GM21423 (cell line): ENCODE data around the gene DDX42.
"Not testable (repeated sequence)": the region's sequence is repeated elsewhere in the genome, so short reads cannot be mapped to it uniquely, and the experiment has no call there.

Experiments used
- ATAC-seq: cut with Tn5 transposase; IDR thresholded peaks from one replicate; pipeline ENCODE4 v1.9.1; 2021; ENCODE audit warnings: mild to moderate bottlenecking, moderate library complexity; ENCODE audit not compliant: unreplicated experiment

Gene DDX42

GRCh38 chr17:63780507-63780906, 6.5 kb downstream of the DDX42 start:
- ATAC-seq = no peak

- no peak for ATAC-seq
Observed at GRCh38 chr17:63780928-63781327, 7.0 kb downstream of the DDX42 start.

DNA sequence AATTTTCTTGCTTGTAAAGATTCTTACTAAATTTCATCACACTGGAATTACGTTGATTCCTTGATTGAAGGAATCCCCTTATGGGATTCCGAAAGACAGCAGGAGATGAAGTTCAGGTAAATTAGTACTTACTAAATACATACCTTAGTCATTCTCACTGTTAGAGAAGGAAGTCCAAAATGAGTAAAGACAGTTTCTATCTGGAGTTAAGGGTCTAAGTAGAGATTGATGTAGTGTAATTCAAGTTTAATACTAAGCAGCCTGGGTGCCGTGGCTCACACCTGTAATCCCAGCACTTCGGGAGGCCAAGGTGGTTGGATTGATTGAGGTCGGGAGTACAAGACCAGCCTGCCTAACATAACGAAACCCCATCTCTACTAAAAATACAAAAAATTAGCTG, 9.6 kb downstream of the DDX42 start:
- ATAC-seq = no peak

GRCh38 chr17:63785556-63785955, 11.6 kb downstream of the DDX42 start:
- no peak for ATAC-seq

- ATAC-seq = no peak
Observed at GRCh38 chr17:63786117-63786516, 12.1 kb downstream of the DDX42 start.

DNA sequence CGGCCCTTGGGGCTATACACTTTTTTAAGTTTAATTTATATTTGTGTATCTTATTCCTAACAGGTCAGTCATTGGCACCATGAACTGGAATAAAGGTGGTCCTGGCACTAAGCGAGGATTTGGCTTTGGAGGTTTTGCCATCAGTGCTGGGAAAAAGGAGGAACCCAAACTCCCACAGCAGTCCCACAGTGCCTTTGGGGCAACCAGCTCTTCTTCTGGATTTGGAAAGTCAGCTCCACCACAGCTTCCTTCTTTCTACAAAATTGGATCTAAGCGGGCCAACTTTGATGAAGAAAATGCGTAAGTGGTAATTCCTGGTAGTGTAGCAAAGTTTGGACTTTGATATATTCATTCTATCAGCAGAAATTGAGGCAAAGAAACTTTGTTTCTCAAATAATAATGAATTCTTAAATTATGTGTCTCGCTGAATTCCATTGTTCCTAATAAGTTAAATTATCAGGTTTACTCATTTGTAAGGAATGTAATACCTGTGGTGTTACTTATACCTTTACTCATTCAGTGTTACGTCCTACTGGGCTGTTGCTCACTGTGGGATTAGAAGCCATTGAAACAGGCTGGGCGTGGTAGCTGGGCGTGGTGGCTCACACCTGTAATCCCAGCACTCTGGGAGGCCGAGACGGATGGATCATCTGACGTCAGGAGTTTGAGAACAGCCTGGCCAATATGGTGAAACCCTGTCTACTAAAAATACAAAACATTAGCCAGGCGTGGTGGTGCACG, 13.2 kb downstream of the DDX42 start:
- ATAC-seq = no peak

DNA sequence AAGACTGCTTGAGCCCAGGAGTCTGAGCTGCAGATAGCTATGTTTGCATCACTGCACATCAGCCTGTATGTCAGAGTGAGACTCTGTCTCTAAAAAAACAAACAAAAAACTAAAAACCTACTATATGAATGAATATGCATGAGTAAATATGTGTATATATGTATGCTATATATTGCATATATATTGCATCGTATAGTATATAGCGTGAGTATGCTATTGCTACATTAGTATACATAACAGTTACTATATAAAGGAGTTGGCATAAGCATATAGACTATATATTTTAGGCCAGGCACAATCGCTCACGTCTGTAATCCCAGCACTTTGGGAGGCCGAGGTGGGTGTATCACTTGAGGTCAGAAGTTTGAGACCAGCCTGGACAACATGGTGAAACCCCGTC, 16.1 kb downstream of the DDX42 start:
- ATAC-seq = no peak

DNA sequence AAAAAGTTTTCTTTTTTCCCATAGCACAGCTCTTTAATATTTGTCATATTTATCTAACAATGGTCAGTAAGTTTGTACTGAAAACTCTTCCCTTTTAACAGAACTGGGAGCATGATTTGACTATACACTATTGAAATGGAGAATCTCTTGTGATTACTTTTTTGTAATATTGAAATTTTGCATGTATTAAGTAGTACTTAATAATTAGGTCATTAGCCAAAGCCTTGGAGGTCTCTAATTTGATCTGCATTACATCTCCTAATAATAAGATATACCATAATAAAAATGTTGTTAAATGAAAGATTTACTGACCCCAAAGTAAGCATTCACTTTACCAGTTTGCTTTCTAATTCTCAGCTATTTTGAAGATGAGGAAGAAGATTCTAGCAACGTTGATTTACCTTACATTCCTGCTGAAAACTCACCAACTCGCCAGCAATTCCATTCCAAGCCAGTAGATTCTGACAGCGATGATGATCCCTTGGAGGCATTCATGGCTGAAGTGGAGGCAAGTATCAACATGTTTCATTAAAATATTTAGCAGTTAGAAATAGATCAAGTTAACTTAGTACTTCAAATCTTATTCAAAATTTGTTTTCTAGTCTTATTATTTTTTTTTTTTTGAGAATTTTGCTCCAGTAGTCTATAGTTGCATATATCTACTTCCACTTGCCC, 18.2 kb downstream of the DDX42 start:
- ATAC-seq = no peak

GRCh38 chr17:63796375-63796774, 22.4 kb downstream of the DDX42 start:
- not testable (repeated sequence) for ATAC-seq

DNA sequence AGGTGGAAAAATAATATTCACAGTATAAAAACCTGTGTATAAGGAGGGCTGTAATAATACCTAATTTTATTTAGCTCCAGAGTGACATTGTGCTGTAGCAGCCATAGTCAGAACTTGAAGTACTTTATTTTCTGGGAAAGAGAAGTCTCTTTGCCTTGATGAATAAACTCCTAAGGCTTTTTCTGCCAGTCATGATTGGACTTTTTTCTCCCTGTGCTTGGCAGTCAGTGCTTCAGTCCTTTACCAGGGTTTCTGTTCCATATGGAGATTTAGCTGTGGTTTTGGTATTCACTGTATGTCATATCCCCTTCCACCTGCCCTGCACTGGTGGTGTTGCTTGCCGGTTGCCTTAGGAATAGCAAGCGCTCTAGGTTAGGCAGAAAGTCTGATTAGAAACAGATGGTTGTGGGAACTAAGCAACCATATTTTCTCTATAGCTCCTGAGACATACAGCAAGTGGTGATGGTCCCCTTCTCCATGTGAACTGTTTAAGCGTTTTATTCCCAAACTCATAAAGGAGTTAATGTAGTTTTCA, 24.7 kb downstream of the DDX42 start:
- ATAC-seq = no peak

DNA sequence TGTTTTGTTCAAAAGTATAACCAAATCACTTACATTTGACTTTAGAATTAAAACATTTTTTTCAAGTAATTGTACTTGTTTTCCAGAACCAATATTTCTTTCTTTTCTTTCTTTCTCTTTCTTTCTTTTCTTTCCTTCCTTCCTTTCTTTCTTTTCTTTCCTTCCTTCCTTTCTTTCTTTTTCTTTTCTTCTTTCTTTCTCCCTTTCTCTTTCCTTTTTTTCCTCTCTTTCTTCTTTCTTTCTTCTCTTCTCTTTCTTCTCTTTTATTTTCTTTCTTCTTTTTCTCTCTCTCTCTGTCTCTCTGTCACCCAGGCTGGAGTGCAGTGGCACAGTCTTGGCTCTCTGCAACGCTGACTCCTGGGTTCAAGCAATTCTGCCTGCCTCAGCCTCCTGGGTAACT, 26.8 kb downstream of the DDX42 start:
- no peak for ATAC-seq

DNA sequence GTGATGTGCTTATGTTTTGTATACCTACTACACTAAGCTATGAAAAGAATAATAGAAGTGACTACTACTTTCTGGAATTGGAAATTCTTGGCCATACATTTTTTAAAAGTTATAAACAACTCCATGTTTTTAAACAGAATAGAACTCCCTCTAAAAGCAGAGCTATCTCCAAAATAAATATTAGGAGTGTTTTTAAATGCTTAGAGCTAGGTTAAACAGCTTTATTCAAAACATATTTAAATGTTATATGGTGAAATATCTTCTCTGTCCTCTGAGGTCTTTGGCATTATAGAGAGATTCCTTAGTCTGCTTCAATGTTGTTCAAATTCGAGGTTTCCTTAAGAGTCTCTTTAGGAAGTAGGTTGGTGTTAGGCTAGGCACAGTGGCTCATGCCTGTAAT, 30.4 kb downstream of the DDX42 start:
- ATAC-seq = no peak

DNA sequence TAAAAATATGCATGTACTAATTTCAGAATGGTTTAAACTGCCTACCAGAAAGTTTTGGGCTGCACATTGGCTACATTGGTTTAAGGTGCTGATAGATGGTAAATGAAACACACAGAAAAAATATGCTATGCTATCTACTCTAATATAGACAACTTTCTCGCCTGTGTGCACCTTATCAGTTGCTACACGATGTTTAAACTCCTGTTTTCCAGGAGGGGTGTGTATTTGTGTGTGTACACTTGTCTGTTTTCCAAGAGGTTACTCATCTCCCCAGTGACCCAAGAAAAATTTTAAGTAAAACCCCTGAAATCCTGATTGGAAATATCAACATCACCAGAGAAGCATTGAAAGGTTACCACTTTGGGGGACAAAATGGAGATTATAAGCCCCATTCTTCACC, 31.6 kb downstream of the DDX42 start:
- no peak for ATAC-seq

DNA sequence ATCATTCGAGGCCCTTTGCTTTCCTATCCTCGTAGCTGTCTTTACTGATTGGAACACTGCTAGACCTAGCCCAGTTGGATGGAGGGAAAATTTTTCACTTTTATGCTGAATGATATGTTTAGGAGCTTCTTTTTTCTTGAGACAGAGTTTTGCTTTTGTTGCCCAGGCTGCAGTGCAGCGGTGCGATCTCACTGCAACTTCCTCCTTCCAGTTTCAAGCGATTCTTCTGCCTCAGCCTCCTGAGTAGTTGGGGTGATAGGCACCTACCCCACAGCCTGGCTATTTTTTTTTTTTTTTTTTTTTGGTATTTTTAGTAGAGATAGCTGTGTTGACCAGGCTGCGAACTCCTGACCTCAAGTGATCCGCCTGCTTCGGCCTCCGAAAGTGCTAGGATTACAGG, 36.0 kb downstream of the DDX42 start:
- ATAC-seq = no peak

- no peak for ATAC-seq
Observed at GRCh38 chr17:63816123-63816522, 42.2 kb downstream of the DDX42 start.

DNA sequence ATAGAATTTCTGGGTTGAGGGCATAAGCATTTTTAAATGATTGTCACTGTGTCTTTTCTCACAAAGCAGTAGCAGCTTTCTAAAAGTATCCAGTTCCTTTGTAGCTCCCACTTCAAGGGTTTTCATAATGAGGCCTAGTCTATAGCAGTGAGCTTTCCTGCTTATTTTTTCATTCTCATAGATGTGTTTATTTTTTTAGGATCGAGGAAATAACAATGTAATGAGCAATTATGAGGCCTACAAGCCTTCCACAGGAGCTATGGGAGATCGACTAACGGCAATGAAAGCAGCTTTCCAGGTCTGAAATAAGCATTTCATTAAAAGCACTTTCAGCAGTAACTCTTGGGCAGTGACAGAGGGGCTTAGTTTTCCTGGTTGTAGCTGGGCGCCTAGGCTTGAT, 42.7 kb downstream of the DDX42 start:
- no peak for ATAC-seq

- ATAC-seq = no peak
Observed at GRCh38 chr17:63817736-63818385, 43.9 kb downstream of the DDX42 start.

- ATAC-seq = no peak
Observed at GRCh38 chr17:63819131-63819530, 45.2 kb downstream of the DDX42 start.

DNA sequence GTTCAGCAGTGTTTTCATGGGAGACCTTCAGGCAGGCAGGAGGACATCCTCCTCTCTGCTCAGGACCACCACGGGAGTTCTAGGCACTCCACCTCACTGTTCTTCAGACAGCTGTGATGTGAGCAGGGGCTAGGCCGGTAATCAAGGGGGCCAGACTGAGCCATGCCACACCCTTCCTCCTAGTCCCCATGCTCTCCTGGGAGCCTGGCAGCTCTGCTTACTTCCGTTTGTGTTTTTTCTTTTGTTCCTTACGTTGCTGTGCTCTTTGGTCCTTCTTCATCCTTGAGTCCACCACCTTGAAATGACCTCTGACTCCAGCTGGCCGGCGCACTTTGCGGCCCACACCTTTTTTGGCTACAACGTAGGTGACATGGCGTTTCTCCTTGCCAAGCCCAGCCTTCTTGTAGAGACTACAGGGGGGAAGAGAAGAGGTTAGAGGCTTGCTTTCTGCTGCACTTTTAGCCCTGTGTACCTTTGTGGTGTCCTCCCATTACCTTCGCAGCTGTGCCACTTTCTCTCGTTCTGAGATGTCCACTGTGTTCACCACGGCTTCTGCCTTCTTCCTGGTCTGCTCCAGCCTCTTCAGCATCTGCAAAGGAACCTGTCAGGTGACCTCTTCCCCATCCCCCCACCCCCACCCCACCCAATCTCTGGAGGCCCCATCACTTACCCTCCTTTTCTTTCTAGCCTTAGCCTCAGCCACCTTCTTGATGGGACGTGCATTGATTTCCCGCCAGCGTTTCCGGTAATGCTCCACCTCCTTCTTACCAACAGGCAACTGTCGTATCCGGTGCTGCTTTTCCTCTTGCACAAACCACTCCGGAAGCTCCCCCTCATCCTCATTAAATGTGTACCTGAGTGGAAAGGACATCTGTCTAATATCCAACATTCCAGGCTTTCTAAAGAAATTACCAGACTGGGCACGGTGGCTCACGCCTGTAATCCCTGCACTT, 45.9 kb downstream of the DDX42 start:
- no peak for ATAC-seq

GRCh38 chr17:63820963-63821561, 47.1 kb downstream of the DDX42 start:
- no peak for ATAC-seq
